GM19239 (cell line): ENCODE data around the gene CLTA.
A peak's percentile ranks its signal among the peaks of the same experiment; 100 is the strongest.
"Not testable (repeated sequence)": the region's sequence is repeated elsewhere in the genome, so short reads cannot be mapped to it uniquely, and the experiment has no call there.

ENCODE experiments used
- DNase-seq: peaks from one replicate; pipeline ENCODE4 v3.0.0; 2011; ENCODE audit warnings: low spot score; ENCODE audit not compliant: insufficient read length
- FAIRE-seq: peaks from 2 replicates; lab custom pipeline; 2011; peaks lifted over from hg19 to GRCh38; lab: Jason Lieb, UNC

CLTA gene

GRCh38 chr9:36218411-36218901 lies 27.7 kb downstream of the CLTA start:
- DNase-seq (no peak), FAIRE-seq (no peak)

GRCh38 chr9:36221667-36222066 lies 30.9 kb downstream of the CLTA start:
- FAIRE-seq = no peak
- DNase-seq = no peak

- no peak for FAIRE-seq
These were observed 31.7 kb downstream of the CLTA start for GRCh38 chr9:36222449-36222848.

GRCh38 chr9:36237230-36237629 lies 46.5 kb downstream of the CLTA start:
- FAIRE-seq = no peak
- no peak for DNase-seq

More at GRCh38 chr9:36222449-36222848, 31.7 kb downstream of the CLTA start:
- DNase-seq = no peak

GRCh38 chr9:36239205-36239604 lies 48.5 kb downstream of the CLTA start:
- not testable (repeated sequence) for FAIRE-seq, DNase-seq

- DNase-seq, FAIRE-seq: not testable (repeated sequence)
These were observed 49.0 kb downstream of the CLTA start for GRCh38 chr9:36239675-36240074.

GRCh38 chr9:36245906-36246305 lies 55.2 kb downstream of the CLTA start:
- DNase-seq (no peak), FAIRE-seq (no peak)

- FAIRE-seq (no peak), DNase-seq (no peak)
These were observed 56.6 kb downstream of the CLTA start for GRCh38 chr9:36247356-36247755.

GRCh38 chr9:36248061-36248460 lies 57.3 kb downstream of the CLTA start:
- not testable (repeated sequence) for FAIRE-seq, DNase-seq

GRCh38 chr9:36249189-36249588 lies 58.5 kb downstream of the CLTA start:
- no peak for DNase-seq
- FAIRE-seq = peak; percentile 59

GRCh38 chr9:36250079-36250478 lies 59.4 kb downstream of the CLTA start:
- DNase-seq (no peak), FAIRE-seq (no peak)

GRCh38 chr9:36251428-36251827 lies 60.7 kb downstream of the CLTA start:
- DNase-seq (no peak), FAIRE-seq (no peak)

- FAIRE-seq (peak; percentile 81), DNase-seq (peak; percentile 81)
These were observed 67.7 kb downstream of the CLTA start, which contains the start of gene GNE for GRCh38 chr9:36258208-36258995. Gene GNE (minus strand): TSS chr9:36258448. CDS start chr9:36249355, 9,093 bp downstream.

GRCh38 chr9:36258996-36259533 lies 68.3 kb downstream of the CLTA start:
- DNase-seq = no peak
- FAIRE-seq = no peak
